Measurements from ENCODE around the gene COQ5.

Gene COQ5

GRCh38 chr12:120497524-120498150, 31.3 kb downstream of the COQ5 start:
- no peak for DNase-seq (ENCODE audit: low read depth)
- peak overlapping the region; percentile 91 for H3K4me3 ChIP-seq (ENCODE audit: low read length)
- no peak for TF ChIP-seq CTCF (conservative IDR thresholded peaks at IDR 0.05; ENCODE audit: low read depth, low read length)

- H3K4me3 ChIP-seq (ENCODE audit: low read length), result peak overlapping the region; percentile 91
- TF ChIP-seq CTCF (conservative IDR thresholded peaks at IDR 0.05; ENCODE audit: low read depth, low read length), result peak; percentile 12
- no peak for DNase-seq (ENCODE audit: low read depth)
Observed at GRCh38 chr12:120496413-120497340, 32.3 kb downstream of the COQ5 start.

GRCh38 chr12:120495731-120496412, 33.1 kb downstream of the COQ5 start, which contains the start of gene DYNLL1:
Gene DYNLL1 (plus strand): TSS chr12:120496113. CDS start chr12:120496422, 309 bp downstream.
- peak; percentile 77 for DNase-seq (ENCODE audit: low read depth)
- H3K4me3 ChIP-seq (ENCODE audit: low read length), result peak within 1 kb of the TSS; percentile 91
- TF ChIP-seq CTCF (conservative IDR thresholded peaks at IDR 0.05; ENCODE audit: low read depth, low read length), result no peak

- DNase-seq (ENCODE audit: low read depth), result no peak
- H3K4me3 ChIP-seq (ENCODE audit: low read length), result peak overlapping the region; percentile 91
- no peak for TF ChIP-seq CTCF (conservative IDR thresholded peaks at IDR 0.05; ENCODE audit: low read depth, low read length)
Observed at GRCh38 chr12:120495186-120495730, 33.7 kb downstream of the COQ5 start.

- TF ChIP-seq CTCF (conservative IDR thresholded peaks at IDR 0.05; ENCODE audit: low read depth, low read length), result no peak
- no peak for DNase-seq (ENCODE audit: low read depth)
- H3K4me3 ChIP-seq (ENCODE audit: low read length), result no peak overlapping the region
Observed at GRCh38 chr12:120490833-120491512, 38.0 kb downstream of the COQ5 start.

GRCh38 chr12:120490325-120490724, 38.6 kb downstream of the COQ5 start:
- no peak for DNase-seq (ENCODE audit: low read depth)
- H3K4me3 ChIP-seq (ENCODE audit: low read length), result no peak overlapping the region
- TF ChIP-seq CTCF (conservative IDR thresholded peaks at IDR 0.05; ENCODE audit: low read depth, low read length), result no peak
